Prostate gland (tissue), 2 donors: ENCODE measurements around the gene BMPER. TPM values are rescaled to one million over a fixed set of nuclear protein-coding genes. Genes with fewer than 3 reads are reported as not detected.

Experiments
- DNase-seq: peaks from one replicate; pipeline ENCODE4 v3.0.0-alpha.2; 2019; ENCODE audit warnings: low spot score
- H3K27ac ChIP-seq, 2 donors: fragments of 200-600 bp; sonication (generic); 2 replicates each; pipeline ENCODE4 v1.5.1; 2017 to 2019
- H3K27me3 ChIP-seq: fragments of 200-600 bp; sonication (generic); replicated peaks from 2 replicates; pipeline ENCODE4 v1.5.1; 2019; ENCODE audit not compliant: insufficient read depth
- H3K36me3 ChIP-seq, 2 donors: fragments of 200-600 bp; sonication (generic); 1 replicate in 1 of 2; 2 replicates in 1 of 2; pipeline versions ENCODE4 v1.5.1 to v1.8.1; 2017 to 2019
- H3K4me1 ChIP-seq: fragments of 200-600 bp; sonication (generic); replicated peaks from 2 replicates; pipeline ENCODE4 v1.5.1; 2019
- H3K4me3 ChIP-seq, 2 donors: fragments of 200-600 bp; sonication (generic); 2 replicates each; pipeline ENCODE4 v1.5.1; 2017 to 2019
- H3K9me3 ChIP-seq: fragments of 200-600 bp; sonication (generic); 2 replicates; pipeline ENCODE4 v1.5.1; 2017
- CTCF ChIP-seq, 4 experiments: fragments of 200-600 bp in 2 of 4; fragments of 450-650 bp in 2 of 4; sonication (generic) in 2 of 4; IDR thresholded peaks; 1 replicate in 3 of 4; 2 replicates in 1 of 4; pipeline ENCODE4 v1.5.1; 2016 to 2019; ENCODE audit warnings: antibody characterized with exemption in 4 of 4, mild to moderate bottlenecking in 2 of 4, moderate library complexity in 2 of 4
- POLR2A ChIP-seq: fragments of 450-650 bp; IDR thresholded peaks from one replicate; pipeline ENCODE4 v1.6.1; 2016; ENCODE audit warnings: antibody characterized with exemption, mild to moderate bottlenecking
- POLR2AphosphoS5 ChIP-seq: sonication (generic); formaldehyde crosslinking; IDR thresholded peaks from one replicate; pipeline ENCODE4 v1.6.1; 2017; ENCODE audit warnings: antibody characterized with exemption
- WGBS: methylation state at CpG from one replicate; pipeline ENCODE4 v1.1.5; 2018; 5-methylcytosine and 5-hydroxymethylcytosine counted together
- intact Hi-C: fragments of 100-400 bp; cut with DNase I; formaldehyde crosslinking; loops from one replicate; pipeline ENCODE4 v1.14.2; 2022
- total RNA-seq, 2 donors: library from RNA; depleted of rRNA; stranded (reverse); fragments of >200 nt; gene quantifications; one replicate each; pipeline ENCODE4 v1.1.0, GENCODE V29; 2016

The BMPER gene
- total RNA-seq, 2 donors from 2014 or later, result 4.5 to 8.4 TPM

- no peak overlapping the region for H3K27ac ChIP-seq
- no peak for DNase-seq
- TF ChIP-seq POLR2A (no peak), POLR2AphosphoS5 (no peak), CTCF (IDR thresholded peaks at IDR 0.05) (no peak)
- H3K9me3 ChIP-seq, result no peaks in the 10 kb centered on the region
- no peaks in the 10 kb centered on the region for H3K4me1 ChIP-seq
- WGBS, result 76% methylated on average over 2 of the region's 2 CpGs
- H3K27me3 ChIP-seq, result no peaks in the 10 kb centered on the region
- H3K4me3 ChIP-seq, result no peak overlapping the region
- intact Hi-C loops, result no loop called here
- H3K36me3 ChIP-seq, result no peaks in the 10 kb centered on the region
Measured at GRCh38 chr7:34143402-34143801, 238.1 kb downstream of the BMPER start.

- H3K27me3 ChIP-seq, result no peaks in the 10 kb centered on the region
- WGBS, result 82% methylated on average over 1 of the region's 1 CpG
- no peak overlapping the region for H3K27ac ChIP-seq
- intact Hi-C loops, result no loop called here
- H3K4me3 ChIP-seq, result no peak overlapping the region
- H3K36me3 ChIP-seq, result no peaks in the 10 kb centered on the region
- DNase-seq, result no peak
- no peaks in the 10 kb centered on the region for H3K9me3 ChIP-seq
- no peak for TF ChIP-seq CTCF (IDR thresholded peaks at IDR 0.05)
- no peak for TF ChIP-seq POLR2AphosphoS5
- TF ChIP-seq POLR2A, result no peak
- H3K4me1 ChIP-seq, result no peaks in the 10 kb centered on the region
Measured at GRCh38 chr7:34145603-34146002, 240.3 kb downstream of the BMPER start.

- Histone ChIP-seq H3K36me3 (no peaks in the 10 kb centered on the region), H3K27me3 (no peaks in the 10 kb centered on the region), H3K4me3 (no peak overlapping the region), H3K9me3 (no peaks in the 10 kb centered on the region), H3K4me1 (peaks cover 11% of the 10 kb centered on the region), H3K27ac (no peak overlapping the region)
- intact Hi-C loops, result no loop called here
- no peak for TF ChIP-seq CTCF (IDR thresholded peaks at IDR 0.05)
- DNase-seq, result no peak
- WGBS, result 95% methylated on average over 5 of the region's 5 CpGs
Measured at GRCh38 chr7:34153656-34154270, 248.4 kb downstream of the BMPER start.

GRCh38 chr7:34155220-34155908 is 250.0 kb downstream of the BMPER start:
- DNase-seq, result no peak
- H3K4me3 ChIP-seq, result no peak overlapping the region
- peaks cover 11% of the 10 kb centered on the region for H3K4me1 ChIP-seq
- intact Hi-C loops, result loop anchor here (5.0 kb wide), 1 partner anchor 58 kb away; no protein-coding TSS in a partner anchor
- no peaks in the 10 kb centered on the region for H3K27me3 ChIP-seq
- H3K27ac ChIP-seq, result no peak overlapping the region
- TF ChIP-seq POLR2A (no peak), POLR2AphosphoS5 (no peak), CTCF (IDR thresholded peaks at IDR 0.05) (no peak)
- no peaks in the 10 kb centered on the region for H3K36me3 ChIP-seq
- 82% methylated on average over 3 of the region's 3 CpGs for WGBS
- H3K9me3 ChIP-seq, result no peaks in the 10 kb centered on the region

GRCh38 chr7:34156336-34156735 is 251.0 kb downstream of the BMPER start:
- Histone ChIP-seq H3K36me3 (no peaks in the 10 kb centered on the region), H3K27me3 (no peaks in the 10 kb centered on the region), H3K4me1 (peaks cover 11% of the 10 kb centered on the region), H3K27ac (no peak overlapping the region), H3K9me3 (no peaks in the 10 kb centered on the region), H3K4me3 (no peak overlapping the region)
- peak; percentile 44 for DNase-seq
- WGBS, result 16% methylated on average over 2 of the region's 2 CpGs
- intact Hi-C loops, result loop anchor here (5.0 kb wide), 1 partner anchor 59 kb away; no protein-coding TSS in a partner anchor
- TF ChIP-seq POLR2AphosphoS5 (peak; percentile 61), CTCF (IDR thresholded peaks at IDR 0.05) (no peak)
